GM18499 (cell line): ENCODE measurements around the gene MRS2.
A peak's percentile ranks its signal among the peaks of the same experiment; 100 is the strongest.
"Not testable (repeated sequence)": the region's sequence is repeated elsewhere in the genome, so short reads cannot be mapped to it uniquely, and the experiment has no call there.

Experiments
- ATAC-seq: cut with Tn5 transposase; IDR thresholded peaks from one replicate; pipeline ENCODE4 v1.9.1; 2021; ENCODE audit warnings: moderate number of reproducible peaks; ENCODE audit not compliant: insufficient read depth, unreplicated experiment

Gene MRS2

GRCh38 chr6:24385536-24386269 lies 17.0 kb upstream of the MRS2 start:
- ATAC-seq: no peak

GRCh38 chr6:24387818-24388217 lies 14.9 kb upstream of the MRS2 start:
- no peak for ATAC-seq

GRCh38 chr6:24391208-24391607 lies 11.5 kb upstream of the MRS2 start:
- no peak for ATAC-seq

- peak; percentile 92 for ATAC-seq
Measured at GRCh38 chr6:24391756-24392405, 10.9 kb upstream of the MRS2 start.

GRCh38 chr6:24394061-24394779 lies 8.5 kb upstream of the MRS2 start:
- ATAC-seq: no peak

GRCh38 chr6:24394780-24395437 lies 7.8 kb upstream of the MRS2 start:
- ATAC-seq: no peak

GRCh38 chr6:24396824-24397223 lies 5.9 kb upstream of the MRS2 start:
- no peak for ATAC-seq

- no peak for ATAC-seq
Measured at GRCh38 chr6:24397631-24398030, 5.1 kb upstream of the MRS2 start.

GRCh38 chr6:24400045-24401039 lies 2.4 kb upstream of the MRS2 start:
- not testable (repeated sequence) for ATAC-seq

GRCh38 chr6:24401458-24401857 lies 1.3 kb upstream of the MRS2 start:
- ATAC-seq: no peak

- ATAC-seq: no peak
Measured at GRCh38 chr6:24403501-24403824, 727 bp downstream of the MRS2 start.

GRCh38 chr6:24405262-24405661 lies 2.5 kb downstream of the MRS2 start:
- no peak for ATAC-seq

- ATAC-seq: peak; percentile 95
Measured at GRCh38 chr6:24408719-24409410, 6.1 kb downstream of the MRS2 start.

GRCh38 chr6:24410622-24411021 lies 7.9 kb downstream of the MRS2 start:
- no peak for ATAC-seq

- ATAC-seq: no peak
Measured at GRCh38 chr6:24412294-24412693, 9.6 kb downstream of the MRS2 start.

- ATAC-seq: not testable (repeated sequence)
Measured at GRCh38 chr6:24414531-24414930, 11.8 kb downstream of the MRS2 start.

GRCh38 chr6:24415753-24416152 lies 13.0 kb downstream of the MRS2 start:
- no peak for ATAC-seq

GRCh38 chr6:24419526-24419925 lies 16.8 kb downstream of the MRS2 start:
- ATAC-seq: no peak

GRCh38 chr6:24425091-24425490 lies 22.4 kb downstream of the MRS2 start:
- ATAC-seq: no peak
